Glutamatergic neuron (in vitro differentiated cells): ENCODE data around the gene IRF2BP1. TPM values are rescaled to one million over a fixed set of nuclear protein-coding genes. Genes with fewer than 3 reads are reported as not detected.
"Not testable (repeated sequence)": the region's sequence is repeated elsewhere in the genome, so short reads cannot be mapped to it uniquely, and the experiment has no call there.

Source experiments
- DNase-seq: peaks from one replicate; pipeline ENCODE4 v3.0.0; 2022
- H3K27ac Mint-ChIP-seq: one replicate; pipeline ENCODE4 v1.8.0; 2020; ENCODE audit warnings: mild to moderate bottlenecking, mixed read lengths, inconsistent platforms; ENCODE audit not compliant: unreplicated experiment
- H3K27me3 Mint-ChIP-seq: one replicate; pipeline ENCODE4 v1.8.0; 2020; ENCODE audit warnings: mild to moderate bottlenecking, moderate library complexity, mixed read lengths, inconsistent platforms; ENCODE audit not compliant: unreplicated experiment
- H3K36me3 Mint-ChIP-seq: one replicate; pipeline ENCODE4 v1.8.0; 2020; ENCODE audit warnings: mild to moderate bottlenecking, mixed read lengths, inconsistent platforms; ENCODE audit not compliant: unreplicated experiment
- H3K4me1 Mint-ChIP-seq: one replicate; pipeline ENCODE4 v1.8.0; 2020; ENCODE audit warnings: mild to moderate bottlenecking, low read depth, mixed read lengths, inconsistent platforms; ENCODE audit not compliant: unreplicated experiment
- H3K4me3 Mint-ChIP-seq: one replicate; pipeline ENCODE4 v1.8.0; 2020; ENCODE audit warnings: mild to moderate bottlenecking, mixed read lengths, inconsistent platforms; ENCODE audit not compliant: unreplicated experiment
- H3K9me3 Mint-ChIP-seq: one replicate; pipeline ENCODE4 v1.8.0; 2020; ENCODE audit warnings: mild to moderate bottlenecking, moderate library complexity, mixed read lengths, inconsistent platforms; ENCODE audit not compliant: unreplicated experiment
- total RNA-seq: library from RNA; stranded (reverse); fragmentation: NEBNext Ultra II Directional; extraction: Animal tissue kit (Norgen Biotek cat#: 25700); gene quantifications from one replicate; pipeline ENCODE4 v1.2.1, GENCODE V29; 2021; ENCODE audit not compliant: unreplicated experiment
- TF ChIP-seq, protein P1 (sequence below): fragments of 200-600 bp; sonication (generic); IDR thresholded peaks from one replicate; pipeline ENCODE4 v1.5.0; 2021; ENCODE audit not compliant: partially characterized antibody, unreplicated experiment

IRF2BP1 gene
- total RNA-seq, 1 donor from 2014 or later = 19.2 TPM

DNA sequence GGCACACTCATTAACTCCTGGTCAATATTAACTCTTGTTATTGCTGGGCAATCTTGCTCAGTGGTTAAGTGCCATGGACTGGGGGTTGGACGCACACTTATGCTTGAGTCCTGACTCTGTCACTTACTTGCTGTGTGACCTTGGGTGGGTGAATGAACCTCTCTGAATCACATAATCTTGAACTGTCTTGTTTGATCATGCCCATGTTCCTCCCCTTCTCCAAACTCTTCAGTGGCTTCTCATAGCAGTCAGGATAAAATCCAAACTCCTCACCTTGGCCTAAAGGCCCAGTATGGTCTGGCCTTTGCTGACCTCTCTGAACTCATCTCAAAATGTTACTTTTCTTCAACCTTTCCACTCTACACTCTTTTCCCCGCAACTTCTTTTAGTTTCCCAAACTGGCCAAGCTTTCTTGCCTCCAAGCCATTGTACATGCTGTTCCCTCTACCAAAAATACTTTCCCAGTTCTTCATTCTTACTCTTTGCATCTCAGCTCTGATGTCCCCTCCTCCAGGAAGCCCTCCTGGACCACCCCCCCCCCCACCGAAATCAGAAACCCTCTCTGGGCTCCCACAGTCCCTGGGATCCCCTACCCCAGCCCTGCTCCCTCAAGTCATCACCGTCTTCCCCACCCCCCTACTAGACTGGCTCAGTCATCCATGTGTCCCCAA, 14.1 kb upstream of the IRF2BP1 start:
- Mint-ChIP-seq H3K27ac (no peak overlapping the region), H3K4me1 (peaks cover 1% of the 10 kb centered on the region), H3K27me3 (peaks cover 13% of the 10 kb centered on the region), H3K36me3 (peaks cover 10% of the 10 kb centered on the region), H3K4me3 (peak overlapping the region; percentile 52), H3K9me3 (peaks cover 12% of the 10 kb centered on the region)
- no peak for DNase-seq
- TF ChIP-seq, protein P1, sequence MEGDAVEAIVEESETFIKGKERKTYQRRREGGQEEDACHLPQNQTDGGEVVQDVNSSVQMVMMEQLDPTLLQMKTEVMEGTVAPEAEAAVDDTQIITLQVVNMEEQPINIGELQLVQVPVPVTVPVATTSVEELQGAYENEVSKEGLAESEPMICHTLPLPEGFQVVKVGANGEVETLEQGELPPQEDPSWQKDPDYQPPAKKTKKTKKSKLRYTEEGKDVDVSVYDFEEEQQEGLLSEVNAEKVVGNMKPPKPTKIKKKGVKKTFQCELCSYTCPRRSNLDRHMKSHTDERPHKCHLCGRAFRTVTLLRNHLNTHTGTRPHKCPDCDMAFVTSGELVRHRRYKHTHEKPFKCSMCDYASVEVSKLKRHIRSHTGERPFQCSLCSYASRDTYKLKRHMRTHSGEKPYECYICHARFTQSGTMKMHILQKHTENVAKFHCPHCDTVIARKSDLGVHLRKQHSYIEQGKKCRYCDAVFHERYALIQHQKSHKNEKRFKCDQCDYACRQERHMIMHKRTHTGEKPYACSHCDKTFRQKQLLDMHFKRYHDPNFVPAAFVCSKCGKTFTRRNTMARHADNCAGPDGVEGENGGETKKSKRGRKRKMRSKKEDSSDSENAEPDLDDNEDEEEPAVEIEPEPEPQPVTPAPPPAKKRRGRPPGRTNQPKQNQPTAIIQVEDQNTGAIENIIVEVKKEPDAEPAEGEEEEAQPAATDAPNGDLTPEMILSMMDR = no peak

DNA sequence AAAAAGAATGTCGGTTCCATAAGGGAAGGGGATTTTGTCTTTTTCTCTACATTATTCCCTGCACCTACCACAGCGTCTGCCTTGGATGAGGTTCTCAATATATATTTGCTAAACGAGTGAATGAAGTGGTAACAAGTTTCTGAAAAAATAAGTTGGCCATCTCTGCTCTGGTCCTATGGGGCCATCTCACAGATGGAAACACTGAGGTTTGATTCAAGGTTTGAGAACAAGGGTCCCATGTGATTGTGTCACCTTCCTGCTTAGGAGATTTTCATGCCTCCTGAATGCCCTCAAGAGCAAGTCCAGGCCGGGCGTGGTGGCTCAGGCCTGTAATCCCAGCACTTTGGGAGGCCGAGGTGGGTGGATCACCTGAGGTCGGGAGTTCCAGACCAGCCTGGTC, 13.3 kb upstream of the IRF2BP1 start:
- peaks cover 12% of the 10 kb centered on the region for H3K9me3 Mint-ChIP-seq
- H3K36me3 Mint-ChIP-seq = peaks cover 10% of the 10 kb centered on the region
- H3K4me1 Mint-ChIP-seq = peaks cover 1% of the 10 kb centered on the region
- peaks cover 13% of the 10 kb centered on the region for H3K27me3 Mint-ChIP-seq
- DNase-seq = no peak
- TF ChIP-seq, protein P1 = no peak
- no peak overlapping the region for H3K4me3 Mint-ChIP-seq
- H3K27ac Mint-ChIP-seq = no peak overlapping the region

DNA sequence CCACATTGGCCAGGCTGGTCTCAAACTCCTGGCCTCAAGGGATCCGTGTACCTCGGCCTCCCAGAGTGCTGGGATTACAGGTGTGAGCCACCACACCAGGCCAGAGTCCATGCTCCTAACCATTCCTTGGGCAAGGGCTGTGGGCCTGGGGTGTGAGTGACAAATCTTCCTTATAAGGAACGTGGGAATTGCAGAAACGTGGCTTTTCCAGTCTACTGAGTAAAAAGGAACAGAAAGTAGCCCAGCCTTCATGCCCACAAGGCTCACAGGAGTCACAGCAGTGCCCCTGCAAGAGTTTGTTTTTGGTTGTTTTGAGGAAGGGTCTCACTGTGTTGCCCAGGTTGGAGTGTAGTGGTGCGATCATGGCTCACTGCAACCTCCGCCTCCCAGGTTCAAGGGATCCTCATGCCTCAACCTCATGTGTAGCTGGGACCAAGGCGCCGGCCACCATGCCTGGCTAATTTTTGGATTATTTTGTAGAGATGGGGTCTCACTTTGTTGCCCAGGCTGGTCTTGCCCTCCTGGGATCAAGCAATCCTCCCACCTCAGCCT, 11.4 kb upstream of the IRF2BP1 start:
- no peak overlapping the region for H3K27ac Mint-ChIP-seq
- H3K36me3 Mint-ChIP-seq = peaks cover 10% of the 10 kb centered on the region
- peaks cover 13% of the 10 kb centered on the region for H3K9me3 Mint-ChIP-seq
- H3K4me1 Mint-ChIP-seq = peaks cover 1% of the 10 kb centered on the region
- no peak for DNase-seq
- no peak overlapping the region for H3K4me3 Mint-ChIP-seq
- TF ChIP-seq, protein P1 = no peak
- H3K27me3 Mint-ChIP-seq = peaks cover 8% of the 10 kb centered on the region

DNA sequence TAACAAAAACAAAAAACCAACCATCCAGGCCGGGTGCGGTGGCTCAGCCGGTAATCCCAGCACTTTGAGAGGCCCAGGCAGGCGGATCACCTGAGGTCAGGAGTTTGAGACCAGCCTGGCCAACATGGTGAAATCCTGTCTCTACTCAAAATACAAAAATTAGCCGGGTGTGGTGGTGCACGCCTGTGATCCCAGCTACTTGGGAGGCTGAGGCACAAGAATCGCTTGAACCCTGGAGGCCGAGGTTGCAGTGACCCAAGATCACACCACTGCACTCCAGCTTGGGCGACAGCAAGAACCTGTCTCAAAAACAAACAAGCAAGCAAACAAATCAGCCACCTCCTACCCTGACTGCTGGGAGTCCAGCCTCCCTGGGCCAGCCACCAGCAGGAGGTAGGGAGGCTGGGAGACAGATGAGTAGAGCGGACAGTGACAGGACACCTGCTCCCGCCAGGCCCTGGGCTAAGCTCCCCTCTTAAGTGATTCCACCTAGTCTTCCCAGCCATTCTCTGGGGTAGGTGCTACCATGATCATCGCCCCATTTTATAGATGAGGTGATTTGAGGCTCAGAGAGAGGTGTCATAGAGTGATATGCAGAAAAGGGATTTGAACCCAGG, 10.2 kb upstream of the IRF2BP1 start:
- DNase-seq, H3K4me1 Mint-ChIP-seq, H3K9me3 Mint-ChIP-seq, H3K4me3 Mint-ChIP-seq, H3K36me3 Mint-ChIP-seq, H3K27ac Mint-ChIP-seq, H3K27me3 Mint-ChIP-seq: not testable (repeated sequence)

DNA sequence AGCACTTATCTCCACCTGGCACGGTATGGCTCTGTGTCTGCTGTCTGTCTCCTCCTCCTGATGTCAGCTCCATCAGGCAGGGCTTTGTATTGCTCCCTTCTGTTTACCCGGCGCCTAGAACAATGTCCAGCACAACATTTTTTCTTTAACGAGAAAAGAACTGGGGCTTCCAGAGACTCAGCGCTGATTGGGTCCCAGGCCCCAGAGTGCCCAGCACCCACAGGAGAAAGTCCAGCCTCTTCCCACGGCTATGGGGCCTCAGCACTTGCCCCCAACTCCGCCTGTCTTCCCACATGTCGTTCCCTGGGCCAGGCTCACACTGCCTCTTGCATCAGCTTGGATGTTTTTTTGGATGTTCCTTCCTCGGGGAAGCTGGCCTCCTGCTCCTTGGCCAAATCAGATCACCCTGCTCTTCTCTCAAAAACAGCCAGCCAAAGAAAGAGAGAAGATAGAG, 9.6 kb upstream of the IRF2BP1 start:
- Mint-ChIP-seq H3K27me3 (no peaks in the 10 kb centered on the region), H3K4me1 (no peaks in the 10 kb centered on the region), H3K4me3 (peak overlapping the region; percentile 30), H3K9me3 (peaks cover 6% of the 10 kb centered on the region), H3K27ac (no peak overlapping the region), H3K36me3 (peaks cover 6% of the 10 kb centered on the region)
- TF ChIP-seq, protein P1 = no peak
- DNase-seq = no peak
